Endothelial cell (in vitro differentiated cells): ENCODE data around the gene NUP37. TPM values are rescaled to one million over a fixed set of nuclear protein-coding genes. Genes with fewer than 3 reads are reported as not detected.
"Not testable (repeated sequence)": the region's sequence is repeated elsewhere in the genome, so short reads cannot be mapped to it uniquely, and the experiment has no call there.

Experiments used
- DNase-seq: peaks from one replicate; pipeline ENCODE4 v3.0.0; 2021; ENCODE audit warnings: low spot score
- H3K27ac Mint-ChIP-seq: one replicate; pipeline ENCODE4 v1.8.0; 2021; ENCODE audit warnings: mixed read lengths, inconsistent platforms; ENCODE audit not compliant: unreplicated experiment
- H3K27me3 Mint-ChIP-seq: one replicate; pipeline ENCODE4 v1.8.0; 2021; ENCODE audit warnings: mild to moderate bottlenecking, moderate library complexity, mixed read lengths, inconsistent platforms; ENCODE audit not compliant: unreplicated experiment
- H3K36me3 Mint-ChIP-seq: one replicate; pipeline ENCODE4 v1.8.0; 2021; ENCODE audit warnings: mild to moderate bottlenecking, low read depth, mixed read lengths, inconsistent platforms; ENCODE audit not compliant: unreplicated experiment
- H3K4me1 Mint-ChIP-seq: one replicate; pipeline ENCODE4 v1.8.0; 2021; ENCODE audit warnings: mild to moderate bottlenecking, mixed read lengths, inconsistent platforms; ENCODE audit not compliant: unreplicated experiment
- H3K4me3 Mint-ChIP-seq: one replicate; pipeline ENCODE4 v1.8.0; 2021; ENCODE audit warnings: mild to moderate bottlenecking, mixed read lengths, inconsistent platforms; ENCODE audit not compliant: unreplicated experiment
- H3K9me3 Mint-ChIP-seq: one replicate; pipeline ENCODE4 v1.8.0; 2021; ENCODE audit warnings: mixed read lengths, inconsistent platforms; ENCODE audit not compliant: unreplicated experiment
- total RNA-seq: library from RNA; stranded (reverse); fragmentation: NEBNext Ultra II Directional; extraction: Animal tissue kit (Norgen Biotek cat#: 25700); gene quantifications from one replicate; pipeline ENCODE4 v1.2.1, GENCODE V29; 2021; ENCODE audit not compliant: unreplicated experiment
- TF ChIP-seq, protein P1 (sequence below): fragments of 200-600 bp; sonication (generic); IDR thresholded peaks from one replicate; pipeline ENCODE4 v1.5.0; 2021; ENCODE audit warnings: antibody characterized with exemption; ENCODE audit not compliant: unreplicated experiment

Gene NUP37
- total RNA-seq, 1 donor from 2014 or later, result 17.3 TPM

DNA sequence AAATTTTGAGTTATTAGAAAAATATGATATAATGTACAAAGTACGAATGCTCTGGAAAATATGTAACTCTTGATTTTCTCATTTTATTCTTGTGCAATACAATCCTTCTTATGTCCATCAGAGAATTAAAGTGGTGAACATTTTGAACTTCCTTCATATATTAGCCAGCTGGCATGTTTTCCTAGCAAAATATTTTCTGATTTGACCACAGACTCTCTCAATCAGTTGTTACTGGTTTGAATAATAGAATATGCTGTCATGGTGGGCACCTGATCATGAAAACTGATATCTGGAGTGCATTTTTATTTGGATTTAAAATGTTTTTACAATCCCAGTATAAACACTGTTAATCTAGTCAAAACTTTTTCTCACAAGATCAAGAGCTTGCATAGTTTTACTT is 24.3 kb upstream of the NUP37 start:
- peaks cover 7% of the 10 kb centered on the region for H3K36me3 Mint-ChIP-seq
- TF ChIP-seq, protein P1, sequence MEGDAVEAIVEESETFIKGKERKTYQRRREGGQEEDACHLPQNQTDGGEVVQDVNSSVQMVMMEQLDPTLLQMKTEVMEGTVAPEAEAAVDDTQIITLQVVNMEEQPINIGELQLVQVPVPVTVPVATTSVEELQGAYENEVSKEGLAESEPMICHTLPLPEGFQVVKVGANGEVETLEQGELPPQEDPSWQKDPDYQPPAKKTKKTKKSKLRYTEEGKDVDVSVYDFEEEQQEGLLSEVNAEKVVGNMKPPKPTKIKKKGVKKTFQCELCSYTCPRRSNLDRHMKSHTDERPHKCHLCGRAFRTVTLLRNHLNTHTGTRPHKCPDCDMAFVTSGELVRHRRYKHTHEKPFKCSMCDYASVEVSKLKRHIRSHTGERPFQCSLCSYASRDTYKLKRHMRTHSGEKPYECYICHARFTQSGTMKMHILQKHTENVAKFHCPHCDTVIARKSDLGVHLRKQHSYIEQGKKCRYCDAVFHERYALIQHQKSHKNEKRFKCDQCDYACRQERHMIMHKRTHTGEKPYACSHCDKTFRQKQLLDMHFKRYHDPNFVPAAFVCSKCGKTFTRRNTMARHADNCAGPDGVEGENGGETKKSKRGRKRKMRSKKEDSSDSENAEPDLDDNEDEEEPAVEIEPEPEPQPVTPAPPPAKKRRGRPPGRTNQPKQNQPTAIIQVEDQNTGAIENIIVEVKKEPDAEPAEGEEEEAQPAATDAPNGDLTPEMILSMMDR, result no peak
- DNase-seq, result no peak
- no peaks in the 10 kb centered on the region for H3K27me3 Mint-ChIP-seq
- H3K9me3 Mint-ChIP-seq, result no peaks in the 10 kb centered on the region
- no peaks in the 10 kb centered on the region for H3K4me1 Mint-ChIP-seq
- no peak overlapping the region for H3K27ac Mint-ChIP-seq
- no peak overlapping the region for H3K4me3 Mint-ChIP-seq

DNA sequence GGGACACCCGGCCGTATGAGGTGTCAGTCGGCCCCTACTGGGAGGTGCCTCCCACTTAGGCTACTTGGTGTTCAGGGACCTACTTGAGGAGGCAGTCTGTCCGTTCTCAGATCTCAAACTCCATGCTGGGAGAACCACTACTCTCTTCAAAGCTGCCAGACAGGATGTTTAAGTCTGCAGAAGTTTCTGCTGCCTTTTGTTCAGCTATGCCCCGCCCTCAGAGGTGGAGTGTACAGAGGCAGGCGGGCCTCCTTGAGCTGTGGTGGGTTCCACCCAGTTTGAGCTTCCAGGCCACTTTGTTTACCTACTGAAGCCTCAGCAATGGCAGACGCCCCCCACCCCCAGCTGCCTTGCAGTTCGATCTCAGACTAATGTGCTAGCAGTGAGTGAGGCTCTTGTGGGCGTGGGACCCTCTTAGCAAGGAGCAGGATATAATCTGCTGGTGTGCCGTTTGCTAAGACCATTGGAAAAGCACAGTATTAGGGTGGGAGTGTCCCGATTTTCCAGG is 23.0 kb upstream of the NUP37 start:
- H3K9me3 Mint-ChIP-seq, DNase-seq, H3K4me3 Mint-ChIP-seq, H3K27ac Mint-ChIP-seq, H3K4me1 Mint-ChIP-seq, H3K27me3 Mint-ChIP-seq, H3K36me3 Mint-ChIP-seq: not testable (repeated sequence)

DNA sequence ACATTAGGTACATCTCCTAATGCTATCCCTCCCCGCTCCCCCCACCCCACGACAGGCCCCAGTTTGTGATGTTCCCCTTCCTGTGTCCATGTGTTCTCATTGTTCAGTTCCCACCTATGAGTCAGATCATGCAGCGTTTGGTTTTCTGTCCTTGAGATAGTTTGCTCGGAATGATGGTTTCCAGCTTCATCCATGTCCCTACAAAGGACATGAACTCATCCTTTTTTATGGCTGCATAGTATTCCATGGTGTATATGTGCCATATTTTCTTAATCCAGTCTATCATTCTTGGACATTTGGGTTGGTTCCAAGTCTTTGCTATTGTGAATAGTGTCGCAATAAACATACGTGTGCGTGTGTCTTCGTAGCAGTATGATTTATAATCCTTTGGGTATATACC is 17.7 kb upstream of the NUP37 start:
- not testable (repeated sequence) for H3K27me3 Mint-ChIP-seq, H3K36me3 Mint-ChIP-seq

DNA sequence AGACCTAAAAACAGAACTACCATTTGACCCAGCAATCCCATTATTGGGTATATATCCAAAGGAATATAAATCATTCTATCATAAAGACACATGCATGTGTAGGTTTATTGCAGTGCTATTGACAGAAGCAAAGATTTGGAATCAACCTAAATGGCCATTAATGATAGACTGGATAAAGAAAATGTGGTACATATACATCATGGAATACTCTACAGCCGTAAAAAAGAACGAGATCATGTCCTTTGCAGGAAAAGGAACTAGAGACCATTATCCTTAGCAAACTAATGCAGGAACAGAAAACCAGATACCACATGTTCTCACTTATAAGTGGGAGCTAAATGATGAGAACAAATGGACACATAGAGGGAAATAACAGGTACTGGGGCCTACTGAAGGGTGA is 11.5 kb upstream of the NUP37 start:
- not testable (repeated sequence) for DNase-seq, H3K9me3 Mint-ChIP-seq, H3K4me1 Mint-ChIP-seq, H3K4me3 Mint-ChIP-seq, H3K27ac Mint-ChIP-seq, H3K27me3 Mint-ChIP-seq, H3K36me3 Mint-ChIP-seq

More for the DNA sequence above, 17.7 kb upstream of the NUP37 start:
- not testable (repeated sequence) for DNase-seq, H3K9me3 Mint-ChIP-seq, H3K4me3 Mint-ChIP-seq, H3K4me1 Mint-ChIP-seq, H3K27ac Mint-ChIP-seq

DNA sequence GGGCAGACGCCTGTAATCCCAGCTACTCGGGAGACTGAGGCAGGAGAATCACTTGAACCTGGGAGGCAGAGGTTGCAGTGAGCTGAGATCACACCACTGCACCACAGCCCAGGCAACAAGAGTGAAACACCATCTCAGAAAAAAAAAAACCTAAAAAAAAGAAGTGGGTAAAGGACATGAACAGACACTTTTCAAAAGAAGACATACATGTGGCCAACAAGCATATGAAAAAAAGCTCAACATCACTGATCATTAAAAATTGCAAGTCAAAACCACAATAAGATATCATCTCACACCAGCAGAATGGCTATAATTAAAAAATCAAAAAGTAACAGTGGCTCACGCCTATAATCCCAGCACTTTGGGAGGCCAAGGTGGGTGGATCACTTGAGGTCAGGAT is 10.8 kb upstream of the NUP37 start:
- DNase-seq, H3K4me3 Mint-ChIP-seq, H3K36me3 Mint-ChIP-seq, H3K9me3 Mint-ChIP-seq, H3K27me3 Mint-ChIP-seq, H3K27ac Mint-ChIP-seq, H3K4me1 Mint-ChIP-seq: not testable (repeated sequence)

DNA sequence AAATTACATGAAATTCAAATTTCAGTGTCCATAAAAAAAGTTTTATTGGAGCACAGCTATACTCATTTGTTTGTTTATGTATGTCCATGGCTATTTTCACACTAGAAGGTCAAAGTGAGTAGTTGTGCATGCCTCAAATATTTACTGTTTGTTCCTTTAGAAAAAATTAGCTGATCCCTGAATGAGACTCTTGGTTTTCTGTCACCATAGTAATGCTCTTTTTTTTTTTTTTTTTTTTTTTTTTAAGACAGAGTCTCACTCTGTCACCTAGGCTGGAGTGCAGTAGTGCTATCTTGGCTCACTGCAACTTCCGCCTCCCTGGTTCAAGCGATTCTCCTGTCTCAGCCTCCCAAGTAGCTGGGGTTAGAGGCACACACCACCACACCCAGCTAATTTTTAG is 1.4 kb upstream of the NUP37 start:
- DNase-seq, H3K27me3 Mint-ChIP-seq, H3K9me3 Mint-ChIP-seq, H3K36me3 Mint-ChIP-seq, H3K27ac Mint-ChIP-seq: not testable (repeated sequence)
- peak overlapping the region; percentile 95 for H3K4me3 Mint-ChIP-seq
- peaks cover 12% of the 10 kb centered on the region for H3K4me1 Mint-ChIP-seq

DNA sequence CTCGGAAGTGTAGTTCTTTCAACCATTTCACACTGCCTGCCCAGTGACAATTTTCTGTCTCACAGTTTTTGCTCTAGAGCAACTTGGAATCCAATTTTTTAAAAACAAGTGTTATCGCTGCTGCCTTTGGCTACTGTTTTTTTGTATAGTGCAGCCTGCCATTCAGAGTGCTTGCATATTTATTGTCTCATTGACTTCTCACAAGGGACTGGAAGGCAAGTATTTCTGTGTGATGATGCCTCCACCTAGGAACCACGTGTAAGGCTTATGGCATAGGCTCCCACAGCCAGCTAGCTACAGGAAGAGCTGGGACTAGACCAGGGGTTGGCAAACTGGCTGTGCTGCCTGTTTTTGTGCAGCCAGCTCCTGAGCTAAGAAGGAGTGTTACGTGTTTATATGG is 972 bp upstream of the NUP37 start:
- Mint-ChIP-seq H3K36me3 (peaks cover 4% of the 10 kb centered on the region), H3K4me3 (peak overlapping the region; percentile 95), H3K27me3 (no peaks in the 10 kb centered on the region), H3K9me3 (no peaks in the 10 kb centered on the region), H3K27ac (peak overlapping the region; percentile 43), H3K4me1 (peaks cover 12% of the 10 kb centered on the region)
- TF ChIP-seq, protein P1, result no peak
- DNase-seq, result peak; percentile 8

DNA sequence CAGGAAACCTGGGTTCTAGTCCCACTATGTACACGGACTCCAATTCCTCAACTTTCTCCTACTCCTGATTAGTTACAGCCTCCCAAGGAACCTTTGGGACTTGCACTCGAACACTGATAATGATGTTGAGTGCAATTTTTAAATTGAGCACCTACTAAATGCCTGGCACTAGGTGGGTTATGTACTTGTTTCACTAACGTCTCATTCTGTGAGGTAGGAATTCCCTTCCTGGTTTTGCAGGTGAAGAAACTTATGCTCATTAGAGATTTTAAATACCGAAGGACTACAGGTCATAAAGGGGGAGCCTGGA is 605 bp upstream of the NUP37 start:
- H3K4me1 Mint-ChIP-seq, result peaks cover 12% of the 10 kb centered on the region
- H3K27me3 Mint-ChIP-seq, result no peaks in the 10 kb centered on the region

More for the DNA sequence above, 605 bp upstream of the NUP37 start:
- peak overlapping the region; percentile 43 for H3K27ac Mint-ChIP-seq
- TF ChIP-seq, protein P1, result no peak
- peak overlapping the region; percentile 95 for H3K4me3 Mint-ChIP-seq
- peaks cover 4% of the 10 kb centered on the region for H3K36me3 Mint-ChIP-seq
- H3K9me3 Mint-ChIP-seq, result no peaks in the 10 kb centered on the region
- no peak for DNase-seq
